HS-5 (cell line): ENCODE results near the gene PCP2.

Source experiments
- DNase-seq: peaks from one replicate; pipeline ENCODE4 v3.0.0-alpha.2; 2012; ENCODE audit warnings: low read depth

PCP2 gene

DNA sequence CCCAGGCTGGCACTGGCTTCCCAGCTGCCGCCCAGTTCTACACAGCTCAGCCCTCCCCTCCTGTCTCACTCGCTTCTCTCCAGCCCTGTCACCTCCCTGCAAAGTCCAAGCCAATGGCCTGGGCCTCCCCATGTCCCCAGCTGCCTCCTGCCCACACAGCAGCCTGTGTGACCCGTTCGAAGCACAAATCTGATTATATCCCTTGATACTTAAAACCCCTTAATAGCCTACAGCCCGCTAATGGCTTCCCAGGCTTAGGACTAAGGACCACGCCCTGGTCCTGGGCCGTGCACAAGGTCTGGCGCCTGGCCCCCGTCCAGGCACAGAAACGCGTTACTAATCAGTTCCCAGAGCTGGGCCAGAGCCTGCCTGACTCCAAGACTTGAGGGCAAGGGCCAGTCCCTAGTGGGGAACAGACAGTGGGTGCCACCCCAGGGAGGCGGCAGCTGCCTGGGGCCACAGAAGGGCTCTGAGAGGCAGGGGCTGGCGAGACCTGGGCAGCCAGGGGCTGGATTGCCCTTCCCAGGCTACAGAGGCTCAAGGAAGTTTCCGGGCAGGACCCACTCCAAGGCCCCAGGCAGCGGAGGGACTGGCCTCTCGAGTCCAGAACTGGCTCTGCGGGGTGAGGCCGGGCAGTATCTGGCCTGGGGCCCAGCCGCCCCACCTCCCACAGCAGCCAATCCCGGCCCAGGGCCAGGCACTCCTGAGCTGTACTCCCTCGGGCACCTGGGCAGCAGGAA is 14.6 kb downstream of the PCP2 start:
- DNase-seq: no peak

DNA sequence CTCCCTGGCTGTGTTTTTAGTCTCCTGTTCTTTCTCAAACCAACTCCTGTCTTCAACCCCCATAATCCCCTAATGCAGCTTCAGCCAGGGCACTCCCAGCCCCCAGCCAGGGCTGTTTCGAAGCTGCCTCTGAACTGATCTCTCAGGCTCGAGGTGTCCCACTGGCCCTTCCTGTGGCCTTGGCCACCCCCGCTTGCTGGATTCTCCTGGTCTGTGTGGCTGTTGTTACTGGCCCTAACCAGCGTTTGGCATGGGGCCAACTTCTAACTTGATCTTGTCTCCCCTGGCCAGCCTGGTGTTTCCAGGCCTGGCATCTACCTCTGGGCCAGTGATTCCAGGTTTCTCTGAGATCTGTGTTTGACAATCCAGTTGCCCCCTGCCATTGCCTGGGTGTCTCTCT is 15.2 kb downstream of the PCP2 start:
- DNase-seq: no peak

- DNase-seq: no peak
These were observed 15.8 kb downstream of the PCP2 start for GRCh38 chr19:7617735-7618134.

- DNase-seq: no peak
These were observed 16.3 kb downstream of the PCP2 start for GRCh38 chr19:7617172-7617571.

DNA sequence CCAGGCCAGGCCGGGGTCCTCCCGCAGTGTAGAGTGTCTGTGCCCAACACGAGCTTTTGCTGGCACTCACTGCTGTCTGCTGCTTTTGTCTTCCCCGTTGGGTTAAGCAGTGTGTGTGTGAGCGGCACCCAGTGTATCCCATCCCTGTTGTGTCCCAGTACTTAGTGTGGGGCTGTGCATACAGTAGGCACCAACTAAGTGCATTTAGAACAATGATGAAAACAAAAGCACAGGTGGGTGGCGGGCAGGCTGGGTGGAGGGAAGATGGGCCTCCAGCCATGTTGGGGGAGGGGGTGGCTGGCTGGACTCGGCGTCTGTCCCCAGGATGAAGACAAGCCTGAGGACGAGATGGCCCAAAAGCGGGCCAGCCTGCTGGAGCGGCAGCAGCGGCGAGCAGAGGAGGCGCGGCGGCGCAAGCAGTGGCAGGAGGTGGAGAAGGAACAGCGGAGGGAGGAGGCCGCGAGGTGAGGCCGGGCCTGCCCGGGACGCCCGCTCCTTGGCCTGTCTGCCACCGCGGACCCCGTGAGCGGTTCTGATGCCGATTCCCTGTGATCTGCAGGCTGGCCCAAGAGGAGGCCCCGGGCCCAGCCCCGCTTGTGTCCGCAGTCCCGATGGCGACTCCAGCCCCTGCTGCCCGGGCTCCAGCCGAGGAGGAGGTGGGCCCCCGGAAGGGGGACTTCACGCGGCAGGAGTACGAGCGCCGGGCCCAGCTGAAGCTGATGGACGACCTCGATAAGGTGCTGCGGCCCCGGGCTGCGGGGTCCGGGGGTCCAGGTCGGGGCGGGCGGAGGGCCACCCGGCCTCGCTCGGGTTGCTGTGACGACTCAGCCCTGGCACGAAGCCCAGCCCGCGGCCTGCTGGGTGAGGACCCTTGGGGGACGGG is 18.4 kb downstream of the PCP2 start:
- no peak for DNase-seq

GRCh38 chr19:7612282-7613274 is 20.9 kb downstream of the PCP2 start:
- DNase-seq: no peak

GRCh38 chr19:7611541-7612279 is 21.8 kb downstream of the PCP2 start:
- DNase-seq: no peak

GRCh38 chr19:7610491-7611240 is 22.9 kb downstream of the PCP2 start:
- no peak for DNase-seq

DNA sequence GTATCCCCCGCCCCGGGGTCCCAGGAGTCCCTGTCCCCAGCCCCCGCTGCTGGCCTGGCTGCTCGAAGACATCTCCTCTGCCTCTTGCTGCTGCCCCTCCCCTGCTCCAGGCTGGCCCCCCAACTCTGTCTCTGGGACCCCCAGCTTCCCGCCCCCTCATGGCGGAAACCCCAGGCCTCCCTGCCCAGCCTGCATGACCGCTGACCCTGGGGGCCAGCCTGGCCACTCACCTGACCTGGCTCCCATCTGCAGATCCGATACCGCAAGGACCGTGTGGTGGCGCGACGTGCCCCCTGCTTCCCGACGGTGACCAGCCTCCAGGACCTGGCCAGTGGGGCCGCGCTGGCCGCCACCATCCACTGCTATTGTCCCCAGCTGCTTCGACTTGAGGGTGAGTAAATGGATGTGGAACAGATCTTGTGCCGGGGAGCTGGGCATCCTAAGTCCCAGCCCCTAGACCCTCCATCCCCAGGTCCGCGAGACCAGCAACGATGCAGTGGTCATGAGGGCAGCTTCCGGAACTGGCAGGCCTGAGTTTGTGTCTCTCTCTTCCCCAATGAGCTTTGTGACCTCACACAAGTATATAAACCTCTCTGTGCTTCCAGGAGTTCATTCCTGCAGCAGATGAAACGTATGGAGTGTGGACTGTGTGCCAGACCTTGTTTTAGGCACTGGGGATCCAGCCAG is 25.5 kb downstream of the PCP2 start:
- DNase-seq: no peak

GRCh38 chr19:7607212-7607873 is 26.2 kb downstream of the PCP2 start:
- no peak for DNase-seq

DNA sequence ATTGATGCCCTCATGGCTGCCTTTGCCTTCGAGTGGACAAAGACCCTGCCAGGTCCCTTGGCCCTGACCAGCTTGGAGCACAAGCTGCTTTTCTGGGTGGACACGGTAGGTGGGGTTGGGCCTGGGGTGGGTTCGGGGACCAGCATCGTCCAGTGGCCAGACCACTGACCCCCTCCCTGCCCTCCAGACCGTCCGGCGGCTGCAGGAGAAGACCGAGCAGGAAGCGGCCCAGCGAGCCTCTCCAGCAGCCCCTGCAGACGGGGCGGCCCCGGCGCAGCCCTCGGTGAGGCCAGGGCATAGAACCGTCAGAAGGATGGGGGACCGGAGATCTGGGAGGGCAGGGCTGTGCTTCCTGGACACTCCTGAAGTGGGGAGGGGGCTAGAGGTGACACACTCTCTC is 27.2 kb downstream of the PCP2 start:
- no peak for DNase-seq

DNA sequence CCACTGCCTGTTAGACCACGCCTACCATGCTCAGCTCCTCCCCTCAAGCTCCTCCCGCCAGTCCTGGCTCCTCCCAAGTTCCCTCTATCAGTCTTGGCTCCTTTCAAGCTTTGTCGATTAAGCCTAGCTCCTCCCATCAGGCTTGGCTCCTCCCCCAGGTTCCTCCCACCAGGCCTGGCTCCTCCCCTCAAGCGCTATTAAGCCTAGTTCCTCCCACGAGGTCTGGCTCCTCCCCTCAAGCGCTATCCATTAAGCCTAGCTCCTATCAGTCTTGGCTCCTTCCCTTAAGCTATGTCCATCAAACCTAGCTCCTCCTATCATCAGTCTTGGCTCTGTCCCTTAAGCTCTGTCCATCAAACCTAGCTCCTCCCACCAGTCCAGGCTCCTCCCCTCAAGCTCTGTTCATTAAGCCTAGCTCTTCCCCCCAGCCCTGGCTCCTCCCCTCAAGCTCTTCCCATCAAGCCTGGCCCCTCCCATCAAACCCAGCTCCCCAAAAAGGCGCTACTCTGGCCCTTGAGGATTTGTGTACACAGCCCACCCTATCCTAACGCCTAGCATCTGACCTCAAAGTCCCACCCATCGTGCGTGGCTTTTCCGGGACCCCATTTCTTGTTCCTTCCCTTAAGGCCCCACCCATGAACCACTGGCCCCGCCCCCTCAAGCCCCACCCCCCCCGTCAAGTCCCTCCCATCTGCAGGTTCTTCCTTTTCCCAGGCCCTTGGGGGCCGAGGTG is 27.9 kb downstream of the PCP2 start:
- DNase-seq: no peak

GRCh38 chr19:7603919-7604318 is 29.6 kb downstream of the PCP2 start:
- no peak for DNase-seq

DNA sequence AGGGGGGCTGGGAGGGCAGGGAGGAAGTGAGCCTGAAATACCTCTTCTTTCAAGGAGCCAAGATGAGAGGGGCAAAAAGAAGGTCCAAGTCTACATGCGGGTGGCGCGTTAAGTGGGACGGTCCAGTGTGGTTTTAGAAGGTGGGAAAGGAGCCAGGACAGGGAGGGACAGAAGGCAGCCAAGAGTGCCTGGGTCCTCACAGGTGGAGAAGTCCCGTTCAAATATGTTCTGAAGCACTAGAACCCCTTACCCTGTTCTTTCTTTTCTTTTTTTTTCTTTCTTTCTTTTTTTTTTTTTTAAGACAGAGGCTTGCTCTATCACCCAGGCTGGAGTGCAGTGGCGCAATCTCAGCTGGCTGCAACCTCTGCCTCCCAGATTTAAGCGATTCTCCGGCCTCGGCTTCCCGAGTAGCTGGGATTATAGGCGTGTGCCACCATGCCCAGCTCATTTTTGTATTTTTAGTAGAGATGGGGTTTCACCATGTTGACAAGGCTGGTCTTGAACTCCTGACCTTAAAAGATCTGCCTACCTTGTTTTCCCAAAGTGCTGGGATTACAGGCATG is 30.5 kb downstream of the PCP2 start:
- DNase-seq: no peak

- DNase-seq: no peak
These were observed 31.1 kb downstream of the PCP2 start for GRCh38 chr19:7602240-7602934.

DNA sequence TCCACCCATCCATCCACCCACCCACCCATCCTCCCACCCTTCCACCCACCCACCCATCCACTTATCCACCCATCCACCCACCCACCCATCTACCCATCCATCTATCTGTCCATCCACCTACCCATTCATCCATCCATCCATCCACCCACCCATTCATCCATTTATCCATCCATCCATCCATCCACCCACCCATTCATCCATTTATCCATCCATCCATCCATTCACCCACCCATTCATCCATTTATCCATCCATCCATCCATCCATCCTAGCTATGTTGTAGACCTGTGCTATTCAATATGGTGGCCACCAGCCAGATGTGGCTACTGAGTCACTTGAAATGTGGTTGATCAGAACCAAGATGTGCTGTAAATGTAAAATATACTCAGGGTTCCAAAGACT is 32.8 kb downstream of the PCP2 start:
- no peak for DNase-seq

- DNase-seq: no peak
These were observed 35.3 kb downstream of the PCP2 start for GRCh38 chr19:7598180-7598579.

DNA sequence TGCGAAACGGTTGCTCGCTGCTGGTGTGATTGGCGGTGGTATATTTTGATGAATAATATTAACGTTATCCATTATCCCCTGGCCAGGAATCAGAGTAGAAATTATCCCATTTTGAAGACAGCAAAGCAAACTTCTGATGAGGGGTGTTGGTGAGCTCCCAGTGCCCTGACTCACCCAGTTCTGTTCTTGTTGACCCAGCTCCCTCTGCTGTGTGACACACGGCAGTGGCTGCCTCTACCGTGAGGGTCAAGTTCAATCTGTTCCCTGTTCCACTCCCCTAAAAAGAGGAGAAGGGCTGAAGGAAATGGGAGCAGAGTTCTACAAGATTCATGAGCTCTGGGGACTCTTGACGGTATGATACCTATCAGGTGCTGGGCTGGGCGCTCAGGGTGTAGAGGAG is 35.8 kb downstream of the PCP2 start:
- no peak for DNase-seq
